DLD1 (cell line): ENCODE measurements around the gene TTC7B.

Experiments used
- in situ Hi-C: cut with HindIII; loops from 2 replicates; pipeline ENCODE4 v1.10.0; 2017; ENCODE audit warnings: low sequenced_read_pairs

The TTC7B gene

DNA sequence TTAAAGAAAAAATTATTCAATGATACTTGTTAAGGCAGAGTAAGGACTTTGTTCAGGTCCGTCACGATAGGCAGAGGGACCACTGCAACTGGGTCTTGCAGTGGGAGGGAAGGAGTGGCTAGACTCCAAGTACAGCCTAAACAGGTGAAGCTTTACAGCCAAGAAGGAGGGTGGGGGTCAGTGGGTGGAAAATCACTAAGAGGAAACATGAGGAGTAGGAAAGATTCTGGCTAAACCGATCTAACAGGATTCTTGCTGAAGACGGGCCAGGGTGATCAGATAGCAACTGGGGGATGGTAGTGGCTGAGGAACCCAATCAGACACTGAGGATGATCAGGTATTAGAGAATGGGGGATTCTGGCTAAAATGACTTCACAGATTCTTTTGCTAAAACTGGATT is 100.2 kb downstream of the TTC7B start:
- in situ Hi-C loops: no loop called here

DNA sequence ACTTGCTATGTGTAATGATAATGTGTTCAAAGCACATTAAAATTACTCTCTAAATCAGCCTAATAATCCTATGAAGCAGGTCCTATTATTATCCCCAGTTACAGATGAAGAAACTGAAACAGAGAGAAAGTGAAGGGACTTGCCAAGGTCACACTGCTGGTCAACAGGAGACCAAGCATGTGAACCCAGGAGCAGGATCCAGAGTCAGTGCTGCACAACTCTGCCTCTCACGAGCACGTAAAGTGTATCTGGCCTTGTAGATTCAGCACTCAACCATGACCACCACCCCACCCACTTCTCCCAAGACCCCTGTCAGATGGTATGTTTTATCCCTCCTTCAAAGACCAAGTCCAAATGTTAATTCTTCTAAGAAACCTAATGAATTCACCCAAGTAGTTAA is 100.7 kb downstream of the TTC7B start:
- in situ Hi-C loops: no loop called here

DNA sequence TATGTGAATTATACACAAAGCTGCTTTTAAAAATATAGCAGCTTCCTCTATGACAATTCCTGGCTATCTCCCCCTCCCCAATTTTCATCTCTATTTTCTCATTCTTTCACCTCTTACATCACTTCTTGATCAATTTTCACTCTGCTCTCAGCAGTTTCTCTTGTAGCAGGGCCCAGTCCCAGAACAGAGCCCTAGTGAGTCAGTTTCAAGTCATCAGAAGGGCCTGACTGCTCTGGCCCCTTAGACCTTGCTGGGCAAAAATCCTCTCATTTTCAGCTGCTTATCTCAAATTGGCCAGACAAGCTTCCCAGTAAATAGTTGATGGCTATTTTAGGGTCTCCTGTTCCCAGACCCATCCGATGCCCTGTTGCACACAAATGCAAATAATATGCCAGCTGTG is 101.4 kb downstream of the TTC7B start:
- in situ Hi-C loops: no loop called here

DNA sequence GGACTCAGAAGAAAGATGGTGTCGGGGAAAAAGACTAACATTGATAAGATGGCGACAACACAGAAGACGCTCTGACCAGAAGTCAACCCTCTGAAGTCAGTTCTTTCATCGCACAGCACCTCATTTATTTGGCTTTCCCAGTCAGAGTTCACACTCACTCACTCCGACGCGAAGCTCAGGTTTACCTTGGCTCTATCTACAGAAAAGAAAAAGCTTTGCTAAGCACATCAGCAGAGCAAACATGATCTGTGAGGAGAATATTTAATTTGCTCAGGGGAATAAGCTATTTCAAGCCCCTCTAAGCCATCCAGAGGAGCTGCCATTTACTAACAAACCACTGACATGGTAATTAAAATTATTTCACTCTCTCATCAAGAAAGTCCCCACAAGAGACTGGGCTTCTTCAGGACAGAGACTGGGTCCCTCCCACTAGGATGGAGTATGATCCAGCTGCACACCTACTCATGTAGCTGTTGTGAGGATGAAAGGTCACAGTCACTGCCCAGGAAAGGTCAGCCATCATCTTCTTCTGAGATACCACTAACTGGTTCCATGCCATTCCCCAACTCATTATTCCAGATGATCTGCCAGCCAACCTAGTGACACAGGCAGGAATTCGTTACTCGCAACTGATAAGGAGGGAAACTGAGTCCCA is 111.4 kb downstream of the TTC7B start:
- in situ Hi-C loops: no loop called here

DNA sequence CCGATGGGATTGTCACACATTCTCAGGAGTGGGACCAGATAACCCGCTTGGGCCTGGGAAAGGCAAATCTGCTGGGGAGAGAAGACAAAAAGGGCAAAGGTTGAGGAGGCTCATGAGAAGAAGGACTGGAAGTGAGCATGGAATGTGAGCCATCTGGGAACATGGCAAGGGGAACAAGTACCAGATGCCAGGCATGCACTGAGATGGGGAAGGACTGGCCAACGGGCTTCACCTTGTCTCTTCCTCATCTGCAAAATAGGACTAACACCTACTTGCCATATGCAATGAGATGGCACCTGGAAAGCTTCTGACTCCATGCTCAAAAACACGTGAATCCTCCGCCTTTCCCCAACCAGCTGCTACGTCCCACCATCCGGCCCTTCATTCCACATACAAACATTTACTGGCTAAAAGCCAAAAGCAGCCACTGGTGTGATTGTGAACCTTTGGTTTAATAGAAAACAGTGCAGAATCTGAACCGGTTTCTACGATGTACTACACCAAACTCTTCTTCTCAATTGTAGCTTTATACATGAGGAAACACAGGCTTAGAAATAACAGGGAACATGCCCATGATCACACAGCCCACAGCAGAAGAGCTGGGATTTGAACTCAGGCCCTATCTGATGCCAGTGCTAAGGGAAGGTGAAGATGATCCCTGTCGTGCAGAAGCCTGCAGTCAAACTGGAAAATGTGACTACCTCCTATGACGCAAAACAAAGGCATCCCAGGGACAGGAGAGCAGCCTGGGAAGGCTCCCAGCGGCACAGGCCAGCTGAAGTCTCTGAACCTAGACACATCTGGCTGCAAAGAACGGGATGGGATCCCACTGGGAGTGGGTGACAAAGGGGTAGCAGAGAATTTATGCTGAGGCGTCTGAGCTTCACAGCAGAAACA is 112.1 kb downstream of the TTC7B start:
- in situ Hi-C loops: no loop called here

DNA sequence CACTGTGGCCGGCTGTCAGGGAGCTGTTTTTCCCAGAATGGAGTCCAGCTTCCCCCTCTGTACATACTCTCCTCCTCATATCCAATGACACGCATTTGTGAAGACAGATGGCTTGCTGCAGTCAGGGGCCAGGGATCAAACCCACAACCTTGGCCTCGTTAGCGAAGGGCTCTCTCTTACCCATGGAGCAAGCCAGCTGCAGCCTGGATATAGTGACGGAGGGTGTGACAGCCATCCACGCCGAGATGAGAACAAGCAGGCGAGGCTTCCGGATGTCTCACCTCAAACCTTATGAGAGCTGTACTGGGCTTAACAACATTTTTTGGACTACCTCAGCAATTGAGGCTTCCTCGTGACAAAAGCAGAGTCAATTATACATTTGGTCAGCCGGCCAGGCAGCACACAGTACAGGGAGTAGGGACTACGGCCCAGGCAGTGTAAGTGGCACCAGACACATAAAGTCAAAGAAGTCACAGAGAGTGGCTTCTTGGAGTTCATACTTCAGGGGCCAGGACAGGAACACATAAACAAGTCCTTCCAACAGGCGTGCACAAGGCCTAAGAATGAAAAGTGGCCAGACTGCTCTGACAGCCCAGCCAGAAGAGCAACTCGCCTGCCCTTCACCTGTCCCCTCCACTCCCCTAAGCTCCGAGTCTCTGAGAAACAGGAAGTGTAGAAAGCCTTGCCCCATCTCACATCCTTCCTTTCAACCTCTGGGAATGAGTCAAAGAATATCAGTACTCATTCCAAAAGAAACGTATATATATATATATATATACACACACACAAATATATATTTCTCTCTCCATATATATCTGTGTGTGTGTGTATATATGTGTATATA is 115.1 kb downstream of the TTC7B start:
- in situ Hi-C loops: no loop called here

DNA sequence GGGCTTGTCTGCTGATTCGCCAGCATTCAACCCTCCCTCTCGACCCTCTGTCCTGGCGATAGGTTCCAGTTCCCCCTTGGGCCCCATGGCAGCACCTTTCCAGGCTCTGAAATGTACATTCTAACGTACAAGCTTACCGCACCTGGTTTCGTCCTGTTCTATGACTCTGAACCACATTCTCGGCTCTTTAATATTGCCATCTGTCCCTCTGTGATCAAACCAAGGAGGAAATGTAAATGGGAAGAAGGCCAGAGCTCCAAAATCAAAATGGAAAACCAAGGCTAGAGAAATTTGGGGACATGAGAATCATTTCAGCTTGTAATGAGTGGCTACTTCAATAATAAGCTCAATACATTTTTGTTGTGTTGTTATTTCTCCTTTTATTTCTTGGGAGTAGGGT is 117.2 kb downstream of the TTC7B start:
- in situ Hi-C loops: loop anchor here (10.0 kb wide), 1 partner anchor 394 kb away; no protein-coding TSS in a partner anchor

DNA sequence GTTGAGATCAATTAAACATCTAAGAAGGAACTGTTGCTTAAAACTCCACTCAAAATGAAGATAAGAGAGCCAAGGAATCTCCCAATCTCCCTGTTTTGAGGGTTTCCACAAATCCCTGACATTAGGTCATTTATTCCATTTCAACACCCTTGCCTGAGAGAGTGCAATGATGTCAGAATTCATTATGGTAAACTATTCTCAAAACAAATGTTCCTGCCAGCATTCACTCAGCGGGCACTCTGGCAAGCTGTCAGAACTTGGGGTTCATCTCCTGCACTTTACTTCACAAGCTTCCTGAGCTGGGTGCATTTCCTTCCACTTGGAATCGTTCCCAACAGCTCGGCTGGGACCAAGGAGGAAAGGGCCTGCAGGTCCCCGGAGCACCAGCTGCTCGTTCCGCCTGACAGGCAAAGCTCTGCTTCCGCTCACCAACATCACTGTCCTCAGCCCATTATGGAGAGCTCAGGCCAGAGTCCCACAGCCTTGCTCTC is 117.8 kb downstream of the TTC7B start:
- in situ Hi-C loops: loop anchor here (10.0 kb wide), 1 partner anchor 394 kb away; no protein-coding TSS in a partner anchor

DNA sequence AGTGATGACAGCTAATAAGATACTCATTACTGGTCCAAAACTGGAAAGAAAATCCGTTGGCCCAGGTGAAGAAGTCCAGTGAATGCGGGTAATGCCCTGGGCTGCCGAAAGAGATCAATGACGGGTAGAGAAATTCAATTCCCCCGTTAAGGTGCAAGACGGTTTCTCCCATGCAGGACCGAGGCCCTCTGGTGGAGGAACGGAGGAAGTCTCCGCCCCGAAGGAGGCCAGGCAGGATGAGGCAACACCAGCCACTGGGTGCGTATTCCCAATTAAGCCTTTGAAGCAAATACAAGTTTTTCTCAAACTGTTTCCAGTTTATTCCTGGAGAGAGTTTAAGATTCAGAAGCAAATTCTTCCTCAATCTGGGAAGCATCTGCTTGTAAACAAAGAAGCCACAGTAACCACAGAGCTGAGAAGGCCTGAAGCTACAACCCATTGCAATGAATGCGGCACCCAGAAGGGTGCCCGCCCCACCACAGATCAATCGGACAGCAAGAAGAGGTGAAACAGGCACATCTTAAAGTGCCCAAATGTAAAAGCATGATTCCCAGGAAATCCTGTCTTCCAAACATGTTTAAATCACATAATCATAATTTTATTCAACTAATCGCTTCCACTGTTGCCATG is 118.5 kb downstream of the TTC7B start:
- in situ Hi-C loops: loop anchor here (10.0 kb wide), 1 partner anchor 393 kb away; no protein-coding TSS in a partner anchor

DNA sequence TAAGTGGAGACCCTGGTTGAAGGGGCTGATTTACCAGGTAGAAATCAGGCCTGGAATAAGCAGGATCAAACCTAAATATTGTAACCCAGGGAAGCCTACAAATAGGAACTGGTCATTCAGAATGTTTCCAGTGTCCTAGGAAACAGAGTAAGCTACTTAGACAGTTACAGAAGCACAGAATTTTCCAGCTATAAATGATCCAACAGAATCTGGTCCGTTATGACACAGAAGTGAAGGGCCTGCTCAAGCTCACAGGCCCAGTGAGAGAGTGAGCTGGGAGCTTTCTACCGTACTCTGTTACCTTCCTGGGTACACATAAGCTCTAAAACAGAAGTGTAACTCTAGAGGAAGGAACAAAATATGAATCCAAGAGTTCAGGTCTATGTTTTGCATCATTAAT is 119.1 kb downstream of the TTC7B start:
- in situ Hi-C loops: loop anchor here (10.0 kb wide), 1 partner anchor 392 kb away; no protein-coding TSS in a partner anchor

DNA sequence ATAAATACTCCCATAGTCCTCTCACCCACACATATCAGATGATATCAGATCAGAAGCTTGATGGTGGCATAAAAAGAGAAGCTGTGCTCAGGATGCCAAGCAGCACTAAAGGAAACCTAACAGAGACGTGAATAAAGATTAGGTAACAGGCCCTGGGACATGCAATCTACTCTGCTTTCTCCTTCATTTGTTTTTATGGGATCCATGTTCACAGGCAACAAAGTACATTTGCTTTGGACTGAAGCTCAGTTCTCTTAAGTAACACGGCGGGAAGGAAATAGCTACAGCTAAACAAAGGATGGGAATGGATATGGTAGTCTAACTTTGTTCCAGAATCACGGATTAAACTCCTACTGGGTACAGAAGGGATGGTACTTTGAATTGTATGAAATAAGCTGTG is 119.5 kb downstream of the TTC7B start:
- in situ Hi-C loops: loop anchor here (10.0 kb wide), 1 partner anchor 392 kb away; no protein-coding TSS in a partner anchor

DNA sequence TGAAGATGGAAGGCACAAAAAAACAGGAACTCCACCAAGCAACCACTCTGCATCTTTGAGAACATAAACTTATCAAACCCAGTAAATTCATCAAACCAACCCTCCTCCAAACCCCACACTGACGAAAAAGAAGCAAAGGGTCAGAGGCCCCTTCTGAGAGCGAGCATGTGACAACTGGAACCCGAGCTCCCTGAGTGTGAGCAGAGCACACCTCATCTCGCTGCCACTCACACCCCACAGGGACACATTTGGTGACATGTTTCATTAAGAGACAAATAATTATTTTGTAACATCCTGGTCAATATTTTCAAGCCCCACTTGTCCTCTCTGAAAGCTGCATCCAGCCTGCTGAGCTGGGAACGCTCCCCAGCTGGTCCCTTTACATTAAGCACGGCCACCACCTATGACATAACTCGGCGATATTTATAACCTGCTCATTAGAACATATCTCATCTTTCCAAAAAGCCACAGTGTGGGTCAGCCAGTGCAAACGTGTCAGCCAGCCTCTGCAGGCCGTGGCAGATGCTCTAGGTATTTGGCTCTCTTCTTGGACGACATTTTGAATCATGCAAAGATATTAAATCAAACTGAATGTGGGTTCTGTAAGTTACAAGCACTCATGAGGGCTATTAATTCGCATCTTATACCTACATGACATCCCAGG is 120.1 kb downstream of the TTC7B start:
- in situ Hi-C loops: loop anchor here (10.0 kb wide), 1 partner anchor 391 kb away; no protein-coding TSS in a partner anchor

DNA sequence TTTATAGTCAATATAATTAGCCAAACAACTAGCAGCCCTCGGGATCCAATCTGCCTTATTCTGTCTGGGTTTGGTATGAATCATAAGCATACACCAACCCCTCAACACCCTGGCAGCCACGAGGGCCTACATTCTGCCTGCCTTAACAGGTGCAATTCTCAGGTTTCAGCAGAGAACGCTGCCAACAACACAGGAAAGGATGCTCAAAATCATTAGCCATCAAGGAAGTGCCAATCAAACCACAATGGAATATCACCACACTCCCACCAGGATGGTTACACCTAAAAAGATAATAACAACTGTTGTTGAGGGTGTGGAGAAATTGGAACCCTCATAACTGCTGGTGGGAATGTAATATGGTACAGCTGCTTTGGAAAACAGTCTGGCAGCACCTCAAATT is 122.8 kb downstream of the TTC7B start:
- in situ Hi-C loops: loop anchor here (10.0 kb wide), 1 partner anchor 389 kb away; no protein-coding TSS in a partner anchor

DNA sequence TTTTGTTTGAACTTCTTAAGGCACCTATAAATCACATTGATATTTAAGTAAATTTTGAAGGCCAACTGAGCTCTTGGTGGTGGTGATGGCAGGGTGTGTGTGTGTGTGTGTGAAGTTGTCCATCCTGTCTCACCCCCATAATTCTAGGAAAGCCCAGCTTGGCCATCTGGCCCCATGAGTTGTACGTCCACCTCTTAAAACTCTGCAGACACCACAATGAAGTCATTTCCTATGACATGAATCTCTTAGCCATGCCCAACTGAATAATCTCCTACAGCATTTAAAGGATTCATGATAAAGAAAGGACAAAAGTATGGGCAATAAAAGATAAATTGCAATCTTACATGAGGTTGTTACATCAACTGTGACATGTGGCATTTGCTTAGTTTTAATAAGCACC is 123.4 kb downstream of the TTC7B start:
- in situ Hi-C loops: loop anchor here (10.0 kb wide), 1 partner anchor 388 kb away; no protein-coding TSS in a partner anchor

DNA sequence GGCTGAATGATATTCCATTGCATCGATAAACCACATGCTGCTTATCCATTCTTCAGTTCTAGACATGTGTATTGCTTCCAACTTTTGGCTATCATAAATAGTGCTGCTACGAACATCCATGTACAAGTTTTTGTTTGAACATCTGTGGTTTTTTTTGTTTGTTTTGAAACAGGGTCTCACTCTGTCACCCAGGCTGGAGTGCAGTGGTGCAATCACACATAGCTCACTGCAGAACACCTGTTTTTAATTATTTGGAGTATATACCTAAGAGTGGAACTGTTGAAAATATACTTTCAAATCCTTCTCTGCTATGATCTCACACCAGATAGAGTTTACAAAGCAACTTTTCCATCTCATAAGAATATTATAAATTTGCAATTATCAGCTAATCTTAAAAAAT is 124.2 kb downstream of the TTC7B start:
- in situ Hi-C loops: loop anchor here (10.0 kb wide), 1 partner anchor 387 kb away; no protein-coding TSS in a partner anchor

DNA sequence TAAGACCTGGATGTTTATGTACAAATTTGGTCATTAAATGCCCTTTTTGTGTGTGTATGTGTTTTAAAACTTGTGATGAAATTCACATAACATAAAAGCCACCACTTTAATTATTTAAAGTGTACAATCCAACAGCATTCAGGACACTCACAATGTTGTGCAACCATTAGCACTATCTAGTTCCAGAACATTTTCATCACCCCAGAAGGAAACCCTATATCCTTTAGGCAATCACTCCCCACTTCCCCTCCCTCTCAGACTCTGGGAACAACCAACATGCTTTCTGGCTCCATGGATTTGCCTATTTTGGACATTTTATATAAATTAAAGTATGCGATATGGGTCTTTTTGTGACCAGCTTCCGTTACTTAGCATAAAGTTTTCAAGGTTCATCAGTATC is 124.6 kb downstream of the TTC7B start:
- in situ Hi-C loops: loop anchor here (10.0 kb wide), 1 partner anchor 387 kb away; no protein-coding TSS in a partner anchor

DNA sequence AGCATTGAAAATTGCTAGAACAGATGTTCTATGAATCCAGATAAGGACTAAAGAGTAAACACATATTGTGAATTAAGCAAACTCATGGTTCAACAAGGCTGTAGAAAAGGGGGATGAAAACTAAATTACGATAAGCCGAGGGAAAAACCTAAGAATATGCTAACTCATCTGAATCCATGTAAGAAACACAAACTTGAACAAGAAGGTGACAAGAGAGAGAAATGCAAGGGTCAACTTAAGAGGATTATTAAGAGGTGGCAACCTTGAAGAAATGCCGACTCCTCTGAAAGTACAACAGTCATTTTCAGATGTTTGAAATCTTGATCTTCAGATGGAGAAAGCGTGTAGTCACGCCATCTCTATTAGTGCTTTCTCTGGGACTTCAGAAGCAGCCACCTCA is 128.6 kb downstream of the TTC7B start:
- in situ Hi-C loops: no loop called here

DNA sequence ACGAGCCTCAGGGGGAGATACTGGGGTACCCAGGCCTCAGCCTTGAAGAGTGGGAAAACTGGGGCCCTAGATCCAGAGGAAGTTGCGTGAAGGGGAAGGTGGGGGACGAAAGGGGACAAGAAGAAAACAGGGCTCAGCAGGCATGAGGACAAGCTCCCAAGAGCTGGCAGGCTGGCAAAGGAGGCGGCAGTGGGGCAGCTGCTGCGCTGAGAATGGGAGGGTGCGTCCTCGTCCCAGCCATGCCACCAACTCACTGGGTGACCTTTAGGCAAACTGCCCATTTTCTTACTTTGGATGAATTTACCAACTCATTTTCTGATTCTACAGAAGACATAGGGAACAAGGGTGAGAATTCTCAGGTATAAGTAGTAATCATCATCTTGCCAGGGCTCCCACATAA is 133.6 kb downstream of the TTC7B start:
- in situ Hi-C loops: no loop called here

DNA sequence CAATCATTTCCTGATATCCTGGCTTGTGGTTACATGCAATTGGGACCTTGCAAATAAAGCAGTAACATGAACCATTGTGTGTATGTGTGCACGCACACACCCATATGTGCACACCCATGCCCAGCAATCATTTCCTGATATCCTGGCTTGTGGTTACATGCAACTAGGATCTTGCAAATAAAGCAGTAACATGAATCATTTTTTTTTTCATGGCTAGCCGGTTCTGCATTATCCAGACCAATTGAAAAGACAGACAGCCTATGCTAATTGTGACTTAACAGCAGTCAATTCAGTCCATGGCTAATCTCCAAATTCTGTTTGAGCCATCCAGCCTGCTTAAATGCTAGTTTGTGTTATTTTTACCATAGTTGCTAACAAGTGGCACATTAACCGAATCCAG is 134.3 kb downstream of the TTC7B start:
- in situ Hi-C loops: no loop called here
